ENCODE data around the gene ZSCAN9. TPM values are rescaled to one million over a fixed set of nuclear protein-coding genes. Genes with fewer than 3 reads are reported as not detected.

Gene ZSCAN9
- total RNA-seq, 3 donors from 2014 or later, result 14.1 to 15.7 (median 14.9) TPM

GRCh38 chr6:28277746-28278145 lies 52.7 kb downstream of the ZSCAN9 start:
- H3K4me3 ChIP-seq, result no peak overlapping the region
- H3K9me3 ChIP-seq, result no peaks in the 10 kb centered on the region
- no peak for DNase-seq
- H3K36me3 ChIP-seq (ENCODE audit: low read depth), result peaks cover 4% of the 10 kb centered on the region
- H3K4me1 ChIP-seq (ENCODE audit: low read depth), result peaks cover 3% of the 10 kb centered on the region
- no peak for TF ChIP-seq CTCF (IDR thresholded peaks at IDR 0.05)
- no peak for ATAC-seq
- intact Hi-C loops (cut with DNase I, micrococcal nuclease), result no loop called here

- no peak for ATAC-seq
- H3K4me1 ChIP-seq (ENCODE audit: low read depth), result peaks cover 3% of the 10 kb centered on the region
- no peak for DNase-seq
- TF ChIP-seq CTCF (IDR thresholded peaks at IDR 0.05), result no peak
- peak overlapping the region; percentile 7 for H3K4me3 ChIP-seq
- H3K9me3 ChIP-seq, result no peaks in the 10 kb centered on the region
- H3K36me3 ChIP-seq (ENCODE audit: low read depth), result no peaks in the 10 kb centered on the region
- intact Hi-C loops (cut with DNase I, micrococcal nuclease), result no loop called here
These were observed 55.7 kb downstream of the ZSCAN9 start for GRCh38 chr6:28280595-28281287.

- no peak for TF ChIP-seq CTCF (IDR thresholded peaks at IDR 0.05)
These were observed 56.4 kb downstream of the ZSCAN9 start, which contains the start of gene PGBD1 for GRCh38 chr6:28281288-28282064. PGBD1 (plus strand) TSS chr6:28281572; CDS start chr6:28283814, 2,242 bp downstream.

GRCh38 chr6:28282926-28283325 lies 57.9 kb downstream of the ZSCAN9 start:
- Histone ChIP-seq H3K9me3 (no peaks in the 10 kb centered on the region), H3K4me3 (no peak overlapping the region), H3K36me3 (ENCODE audit: low read depth) (no peaks in the 10 kb centered on the region), H3K4me1 (ENCODE audit: low read depth) (peaks cover 3% of the 10 kb centered on the region)
- TF ChIP-seq CTCF (IDR thresholded peaks at IDR 0.05), result no peak
- ATAC-seq, result no peak
- intact Hi-C loops (cut with DNase I, micrococcal nuclease), result no loop called here
- DNase-seq, result no peak

More at GRCh38 chr6:28281288-28282064, 56.4 kb downstream of the ZSCAN9 start, which contains the start of gene PGBD1:
- ATAC-seq, result peak; percentile 95
- no peaks in the 10 kb centered on the region for H3K9me3 ChIP-seq
- intact Hi-C loops (cut with DNase I, micrococcal nuclease), result no loop called here
- DNase-seq, result peak; percentile 59 to 79 (median 79)
- no peaks in the 10 kb centered on the region for H3K36me3 ChIP-seq (ENCODE audit: low read depth)
- peaks cover 3% of the 10 kb centered on the region for H3K4me1 ChIP-seq (ENCODE audit: low read depth)
- H3K4me3 ChIP-seq, result peak within 1 kb of the TSS; percentile 7

Other genes starting within 250 kb of the ZSCAN9 start
- gene ZNF165, start 144.7 kb upstream of the ZSCAN9 start, total RNA-seq, result 1 to 10 TPM; 3.9 to 7.1 (median 4.0) TPM
- gene ZSCAN16, start 100.7 kb upstream of the ZSCAN9 start, total RNA-seq, result 1 to 10 TPM; 7.4 to 9.5 (median 8.3) TPM
- 10 to 100 TPM; 11.6 to 26.7 (median 16.6) TPM for gene ZKSCAN8, start 83.4 kb upstream of the ZSCAN9 start, total RNA-seq
- gene ZKSCAN4, start 27.0 kb downstream of the ZSCAN9 start, total RNA-seq, result 1 to 10 TPM; 4.0 to 6.1 (median 5.5) TPM
- gene NKAPL, start 34.0 kb downstream of the ZSCAN9 start, total RNA-seq, result 1 to 10 TPM in 1 of 3 donors, under 1 TPM in 1, not detected in 1; 0.24 to 2.8 TPM
- 10 to 100 TPM in 1 of 3 donors, 1 to 10 TPM in 2; 8.2 to 17.7 (median 9.2) TPM for gene ZSCAN26, start 41.9 kb downstream of the ZSCAN9 start, total RNA-seq
- 1 to 10 TPM in 2 of 3 donors, under 1 TPM in 1; 0.75 to 6.6 (median 1.9) TPM for gene PGBD1, start 56.3 kb downstream of the ZSCAN9 start, total RNA-seq
- gene ZSCAN31, start 110.9 kb downstream of the ZSCAN9 start, total RNA-seq, result 10 to 100 TPM in 1 of 3 donors, 1 to 10 TPM in 2; 6.3 to 20.5 (median 8.7) TPM
- gene ZKSCAN3, start 124.7 kb downstream of the ZSCAN9 start, total RNA-seq, result 10 to 100 TPM in 1 of 3 donors, 1 to 10 TPM in 2; 5.2 to 12.8 (median 6.1) TPM
- gene ZSCAN12, start 174.5 kb downstream of the ZSCAN9 start, total RNA-seq, result 1 to 10 TPM; 4.3 to 6.9 (median 5.0) TPM
- gene ZSCAN23, start 218.2 kb downstream of the ZSCAN9 start, total RNA-seq, result 1 to 10 TPM in 2 of 3 donors, under 1 TPM in 1; 0.89 to 3.0 (median 2.0) TPM